Fibroblast of skin of scalp (primary cell): ENCODE measurements around the gene KCNIP3.

Experiments used
- DNase-seq: peaks from one replicate; pipeline ENCODE4 v3.0.0-alpha.2; 2013

Gene KCNIP3

GRCh38 chr2:95314964-95315611, 17.9 kb downstream of the KCNIP3 start:
- peak; percentile 21 for DNase-seq

GRCh38 chr2:95315801-95316411, 18.8 kb downstream of the KCNIP3 start:
- DNase-seq, result peak; percentile 82

DNA sequence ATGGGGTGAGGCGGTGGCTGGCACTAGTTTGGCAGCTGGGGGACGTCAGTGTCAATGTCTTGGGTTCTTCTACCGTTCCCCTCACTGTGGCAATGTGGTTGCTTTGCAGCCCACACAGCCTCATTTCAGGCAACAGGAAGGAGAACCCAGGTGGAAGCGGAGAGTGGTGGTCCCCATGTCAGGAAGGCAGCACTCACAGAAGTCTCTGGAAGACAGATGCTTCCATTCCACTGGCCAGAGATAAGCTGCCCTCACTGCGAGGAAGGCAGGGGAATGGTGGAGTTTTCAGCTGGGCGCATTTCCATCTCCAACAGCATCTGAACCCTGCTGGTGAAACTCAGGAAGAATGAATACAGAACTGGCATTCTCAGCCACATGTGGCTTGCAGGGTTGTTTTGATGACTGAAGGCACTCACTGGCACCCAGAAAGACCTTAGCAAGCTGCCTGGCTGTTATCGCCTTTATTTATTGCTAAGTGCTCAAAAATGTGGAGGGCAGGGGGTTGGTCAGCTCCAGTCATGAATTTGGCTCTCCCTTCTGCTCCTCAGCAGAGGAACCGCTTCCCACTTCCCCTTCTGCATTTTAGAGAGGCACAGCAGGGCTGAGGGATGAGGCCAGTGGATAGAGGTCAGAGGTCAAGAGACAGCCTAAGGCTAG, 19.4 kb downstream of the KCNIP3 start:
- DNase-seq, result peak; percentile 66

DNA sequence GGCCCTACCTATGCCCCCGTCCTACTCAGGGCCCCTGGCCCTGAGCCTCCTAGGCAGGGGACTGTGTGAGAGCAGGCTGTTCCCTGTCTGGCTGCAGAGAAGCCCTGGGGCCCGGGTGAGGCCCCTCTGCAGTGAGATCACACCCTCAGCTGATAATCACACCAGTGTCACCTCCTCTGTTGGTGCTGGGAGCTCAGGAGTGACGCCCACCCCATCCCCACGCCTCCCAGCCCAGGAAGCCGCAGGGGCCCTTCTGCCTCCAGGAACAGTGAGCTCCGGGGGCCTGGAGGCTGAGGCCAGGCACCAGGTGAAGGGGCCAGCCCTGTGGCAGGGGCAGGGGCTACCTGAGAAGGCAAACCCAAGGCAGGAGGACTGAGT, 20.0 kb downstream of the KCNIP3 start:
- no peak for DNase-seq

GRCh38 chr2:95317665-95318425, 20.7 kb downstream of the KCNIP3 start:
- no peak for DNase-seq

GRCh38 chr2:95318431-95319220, 21.5 kb downstream of the KCNIP3 start:
- no peak for DNase-seq

DNA sequence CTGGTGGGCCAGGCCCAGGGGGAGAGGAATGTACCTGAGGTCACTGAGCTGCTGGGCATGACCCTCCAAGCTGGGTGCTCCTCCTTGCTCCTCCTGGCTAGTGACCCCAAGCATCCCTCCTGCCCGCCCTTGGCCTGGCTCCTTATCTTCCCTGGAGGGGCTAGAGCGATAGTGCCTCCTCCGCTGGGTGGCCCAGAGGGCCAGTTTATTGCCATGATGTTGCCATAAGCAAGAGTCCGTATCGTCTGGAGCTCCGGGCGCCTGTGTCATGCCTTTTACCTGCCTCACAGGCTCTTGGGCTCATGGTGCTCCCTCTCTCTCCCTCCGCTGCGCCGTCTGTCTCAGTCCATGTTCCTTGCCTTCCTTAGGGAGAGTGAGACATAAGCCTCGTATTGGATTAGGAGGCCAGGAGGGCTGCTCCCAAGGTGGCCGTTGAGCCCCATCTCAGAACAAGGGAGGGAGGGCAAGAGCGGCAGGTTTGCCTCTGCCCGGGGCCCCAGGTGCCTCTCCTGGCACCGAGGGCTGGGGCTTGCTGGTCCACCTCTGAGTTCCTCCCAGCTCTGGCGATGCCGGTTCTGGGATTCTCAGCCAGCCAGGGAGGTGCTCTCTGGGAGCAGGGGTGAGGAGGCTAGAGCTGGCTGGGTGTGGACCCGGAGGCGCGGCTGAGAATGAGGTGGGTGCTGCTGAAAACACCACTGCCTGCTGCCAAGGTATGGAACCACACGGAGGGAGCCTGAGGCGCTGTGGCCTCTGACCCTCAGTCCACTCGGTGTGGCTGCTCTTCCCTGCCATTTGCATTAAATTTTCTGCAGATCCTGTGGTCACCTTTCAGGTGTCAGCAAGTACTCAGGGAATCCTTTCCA, 22.6 kb downstream of the KCNIP3 start:
- no peak for DNase-seq

DNA sequence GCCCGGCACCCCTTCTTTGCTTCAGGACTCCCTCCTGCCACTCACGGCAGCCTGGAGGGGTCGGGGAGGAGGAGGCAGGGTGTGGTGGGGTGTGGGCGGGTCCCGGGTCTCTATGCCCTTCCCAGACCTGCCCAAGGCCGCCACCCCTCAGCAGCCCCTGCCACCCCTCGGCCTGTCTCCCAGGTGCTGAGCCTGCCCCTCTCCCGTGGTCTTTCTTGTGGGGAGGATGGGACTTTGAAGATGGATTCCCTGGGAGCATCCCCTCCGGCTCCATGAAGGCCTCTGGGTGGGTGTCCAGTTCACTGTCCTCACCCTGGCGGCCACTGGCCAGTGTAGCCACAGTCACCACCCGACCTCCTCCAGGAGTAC, 23.2 kb downstream of the KCNIP3 start:
- no peak for DNase-seq

- DNase-seq, result peak; percentile 77
Measured at GRCh38 chr2:95320986-95321767, 24.0 kb downstream of the KCNIP3 start.

GRCh38 chr2:95323347-95324155, 26.4 kb downstream of the KCNIP3 start:
- DNase-seq, result no peak

- no peak for DNase-seq
Measured at GRCh38 chr2:95325026-95325425, 27.9 kb downstream of the KCNIP3 start.

GRCh38 chr2:95325590-95326432, 28.7 kb downstream of the KCNIP3 start:
- DNase-seq, result no peak

GRCh38 chr2:95326433-95327140, 29.4 kb downstream of the KCNIP3 start:
- DNase-seq, result no peak

- no peak for DNase-seq
Measured at GRCh38 chr2:95327861-95328260, 30.7 kb downstream of the KCNIP3 start.

DNA sequence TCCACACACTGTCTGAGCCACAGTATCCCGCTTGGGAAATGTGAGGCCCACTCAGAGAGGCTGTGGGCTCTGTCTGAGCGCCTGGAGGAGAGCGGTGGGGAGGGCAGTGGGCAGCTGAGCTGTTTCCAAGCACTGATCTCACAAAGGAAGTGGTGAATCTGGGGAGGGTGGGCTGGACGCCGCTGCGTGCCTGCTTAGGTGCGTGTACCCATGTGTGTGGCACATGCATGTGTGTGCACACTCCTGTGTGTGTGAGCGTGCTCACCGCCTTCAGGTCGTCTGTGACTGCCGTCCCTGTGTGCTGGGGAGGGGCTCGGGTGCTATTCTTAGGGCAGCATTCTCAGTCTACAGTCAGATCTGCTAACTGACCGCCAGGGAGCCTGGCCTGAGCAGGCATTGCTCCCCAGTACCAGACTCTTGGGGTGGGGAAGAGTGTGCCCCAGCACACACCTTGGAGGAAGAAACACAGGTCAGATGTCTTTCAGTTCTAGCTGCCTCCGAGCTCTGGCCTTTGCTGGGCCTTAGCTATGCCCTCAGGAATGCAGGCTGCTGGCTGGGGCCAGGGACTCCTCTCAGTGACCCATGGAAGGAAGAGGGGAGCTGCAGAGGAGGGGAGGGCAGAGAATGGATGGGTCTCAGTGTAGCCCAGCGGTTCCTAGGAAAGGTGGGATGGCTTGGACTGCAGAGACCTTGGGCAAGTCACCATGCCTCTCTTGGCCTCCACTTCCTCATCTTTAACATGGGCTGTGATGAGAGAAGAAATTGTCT, 31.4 kb downstream of the KCNIP3 start:
- no peak for DNase-seq

- no peak for DNase-seq
Measured at GRCh38 chr2:95329401-95329800, 32.3 kb downstream of the KCNIP3 start.
